KMS-11 (cell line): ENCODE results near the gene YIPF2.

ENCODE experiments used
- H2AFZ ChIP-seq: fragments of 200-600 bp; sonication (generic); 2 replicates; pipeline ENCODE4 v1.6.1; 2016; ENCODE audit warnings: antibody characterized with exemption, mixed run types, low read depth
- H3K27ac ChIP-seq: fragments of 200-600 bp; sonication (generic); 2 replicates; pipeline ENCODE4 v1.6.1; 2016; ENCODE audit warnings: mild to moderate bottlenecking, mixed run types
- H3K27me3 ChIP-seq: fragments of 200-600 bp; sonication (generic); 2 replicates; pipeline ENCODE4 v1.6.1; 2017; ENCODE audit warnings: mild to moderate bottlenecking, low read depth, mixed run types, moderate library complexity; ENCODE audit not compliant: insufficient read depth
- H3K36me3 ChIP-seq: fragments of 200-600 bp; sonication (generic); 2 replicates; pipeline ENCODE4 v1.6.1; 2017; ENCODE audit warnings: mild to moderate bottlenecking, mixed run types; ENCODE audit not compliant: insufficient read depth
- H3K4me1 ChIP-seq: fragments of 200-600 bp; sonication (generic); 2 replicates; pipeline ENCODE4 v1.6.1; 2016; ENCODE audit warnings: mild to moderate bottlenecking, low read depth, mixed run types; ENCODE audit not compliant: poor library complexity, severe bottlenecking
- H3K4me2 ChIP-seq: fragments of 200-600 bp; sonication (generic); 2 replicates; pipeline ENCODE4 v1.7.0; 2016; ENCODE audit warnings: mild to moderate bottlenecking, mixed run types
- H3K4me3 ChIP-seq: fragments of 200-600 bp; sonication (generic); IDR thresholded peaks from 2 replicates; pipeline ENCODE4 v1.6.1; 2017; ENCODE audit warnings: low read depth, low read length, mixed read lengths; ENCODE audit not compliant: insufficient read depth
- H3K79me2 ChIP-seq: fragments of 200-600 bp; sonication (generic); 2 replicates; pipeline ENCODE4 v1.6.1; 2016; ENCODE audit warnings: low read depth, mixed run types; ENCODE audit not compliant: insufficient read depth
- H3K9ac ChIP-seq: fragments of 200-600 bp; sonication (generic); 2 replicates; pipeline ENCODE4 v1.6.1; 2016; ENCODE audit warnings: mild to moderate bottlenecking, mixed run types
- H4K20me1 ChIP-seq: fragments of 200-600 bp; sonication (generic); 2 replicates; pipeline ENCODE4 v1.6.1; 2016; ENCODE audit warnings: mild to moderate bottlenecking, mixed run types; ENCODE audit not compliant: insufficient read depth
- CTCF ChIP-seq: fragments of 200-600 bp; sonication (generic); conservative IDR thresholded peaks from 2 replicates; pipeline ENCODE4 v1.6.1; 2017; ENCODE audit warnings: low read depth, mild to moderate bottlenecking, antibody characterized with exemption, low read length, moderate library complexity, mixed read lengths

YIPF2 gene

GRCh38 chr19:10887616-10888367 lies 40.6 kb downstream of the YIPF2 start:
- Histone ChIP-seq H4K20me1 (no peaks in the 10 kb centered on the region), H3K9ac (no peak overlapping the region), H2AFZ (no peak overlapping the region), H3K4me3 (no peak overlapping the region), H3K4me1 (no peaks in the 10 kb centered on the region), H3K27me3 (no peaks in the 10 kb centered on the region), H3K79me2 (peaks cover 4% of the 10 kb centered on the region; the same call in 1 of the 2 replicates), H3K36me3 (no peaks in the 10 kb centered on the region), H3K27ac (no peak overlapping the region), H3K4me2 (no peak overlapping the region)
- no peak for TF ChIP-seq CTCF

GRCh38 chr19:10885201-10886169 lies 43.0 kb downstream of the YIPF2 start:
- H4K20me1 ChIP-seq: no peaks in the 10 kb centered on the region
- H2AFZ ChIP-seq: no peak overlapping the region
- no peak overlapping the region for H3K9ac ChIP-seq
- H3K27me3 ChIP-seq: no peaks in the 10 kb centered on the region
- no peaks in the 10 kb centered on the region for H3K4me1 ChIP-seq
- H3K36me3 ChIP-seq: no peaks in the 10 kb centered on the region
- no peak overlapping the region for H3K27ac ChIP-seq
- no peak for TF ChIP-seq CTCF
- no peak overlapping the region for H3K4me3 ChIP-seq
- no peak overlapping the region for H3K4me2 ChIP-seq
- H3K79me2 ChIP-seq: peaks cover 20% of the 10 kb centered on the region; the same call in 1 of the 2 replicates

- TF ChIP-seq CTCF: no peak
- Histone ChIP-seq H2AFZ (no peak overlapping the region), H3K9ac (no peak overlapping the region), H3K27ac (no peak overlapping the region), H3K4me3 (no peak overlapping the region), H3K36me3 (no peaks in the 10 kb centered on the region), H3K27me3 (no peaks in the 10 kb centered on the region), H3K4me2 (no peak overlapping the region), H3K79me2 (peaks cover 31% of the 10 kb centered on the region), H4K20me1 (no peaks in the 10 kb centered on the region), H3K4me1 (peaks cover 9% of the 10 kb centered on the region)
Measured at GRCh38 chr19:10884274-10884673, 44.2 kb downstream of the YIPF2 start.

GRCh38 chr19:10882108-10882457 lies 46.4 kb downstream of the YIPF2 start:
- no peaks in the 10 kb centered on the region for H3K27me3 ChIP-seq
- H3K4me3 ChIP-seq: no peak overlapping the region
- H3K9ac ChIP-seq: no peak overlapping the region
- H3K79me2 ChIP-seq: peaks cover 51% of the 10 kb centered on the region
- no peaks in the 10 kb centered on the region for H4K20me1 ChIP-seq
- no peak overlapping the region for H3K4me2 ChIP-seq
- H3K36me3 ChIP-seq: no peaks in the 10 kb centered on the region
- no peak overlapping the region for H3K27ac ChIP-seq
- no peak for TF ChIP-seq CTCF
- peaks cover 29% of the 10 kb centered on the region for H3K4me1 ChIP-seq
- no peak overlapping the region for H2AFZ ChIP-seq
